HG03521 (cell line): Measurements from ENCODE around the gene FGD1.

Experiments
- ATAC-seq: cut with Tn5 transposase; IDR thresholded peaks from one replicate; pipeline ENCODE4 v1.9.1; 2021; ENCODE audit warnings: mild to moderate bottlenecking, moderate library complexity; ENCODE audit not compliant: unreplicated experiment

Gene FGD1

DNA sequence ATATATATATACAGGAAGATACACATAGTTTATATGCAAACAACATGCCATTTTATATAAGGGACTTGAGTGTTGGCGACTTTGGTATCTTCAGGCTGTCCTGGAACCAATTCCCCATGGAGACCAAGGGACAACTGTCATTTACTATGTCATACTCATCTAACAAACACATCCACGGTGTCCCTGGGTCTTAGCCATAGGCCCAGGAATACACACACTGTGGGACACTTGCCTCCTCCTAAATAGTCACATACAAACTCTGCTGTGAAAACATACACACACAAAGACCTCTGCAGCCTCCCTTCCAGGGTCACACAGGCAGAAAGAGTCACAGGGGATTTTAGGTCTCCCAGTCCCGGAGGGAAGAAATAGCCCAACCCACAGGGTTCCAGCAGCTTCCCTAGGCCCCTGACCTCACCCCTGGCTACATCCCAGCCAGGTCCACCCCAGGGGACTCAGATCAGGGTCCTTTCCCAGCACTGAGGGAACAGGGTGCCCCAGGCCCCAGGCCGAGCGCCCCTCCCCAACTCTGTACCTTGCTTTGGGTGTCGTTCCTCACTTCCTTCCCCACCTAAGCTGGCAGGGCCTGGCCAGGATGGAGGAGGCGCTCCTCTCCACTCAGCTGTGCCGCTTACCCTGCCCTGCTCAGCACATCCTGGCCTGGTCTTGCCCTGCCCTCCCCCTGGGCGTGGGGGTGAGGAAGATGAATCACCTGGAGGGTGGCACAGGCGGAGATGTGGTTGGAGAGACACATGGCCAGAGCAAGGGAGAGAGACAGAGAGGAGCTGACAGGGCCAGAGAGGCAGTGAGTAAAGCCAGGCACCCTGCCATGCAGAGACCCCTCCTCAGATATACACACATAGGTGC lies 21.8 kb downstream of the FGD1 start:
- no peak for ATAC-seq

DNA sequence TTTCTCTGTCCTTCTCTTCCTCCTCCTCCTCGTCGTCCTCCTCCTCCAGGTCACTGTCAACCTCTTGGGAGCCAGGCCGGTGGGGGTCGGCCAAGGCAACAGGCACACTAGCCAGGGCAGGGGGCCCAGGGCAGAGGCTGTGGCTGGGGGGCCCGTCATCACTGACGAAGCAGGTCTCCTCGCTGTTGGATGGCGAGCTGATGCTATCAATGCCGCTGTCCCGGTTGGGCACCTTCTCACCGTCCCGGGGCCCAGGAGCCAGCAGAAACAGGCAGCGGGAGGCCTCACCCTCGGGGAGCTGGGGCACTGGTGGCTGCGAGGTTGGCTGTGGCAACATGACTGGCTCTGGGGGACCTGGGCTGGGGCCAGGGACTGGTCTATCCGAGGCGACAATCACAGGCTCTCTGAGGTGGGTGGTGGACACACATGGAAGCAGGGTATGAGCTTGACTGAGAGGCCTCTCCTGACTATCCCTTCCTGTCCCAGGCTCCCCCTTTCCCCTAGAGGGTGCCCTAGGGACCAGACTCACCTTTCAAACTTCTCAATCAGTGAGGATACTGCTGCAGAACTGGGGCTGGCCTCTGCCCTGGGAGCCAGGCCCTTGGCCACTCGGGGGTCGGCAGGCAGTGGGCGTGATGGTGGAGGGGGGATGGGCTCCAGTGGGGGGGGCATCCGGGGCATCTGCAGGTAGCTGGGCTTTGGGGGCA lies 25.8 kb downstream of the FGD1 start:
- no peak for ATAC-seq

DNA sequence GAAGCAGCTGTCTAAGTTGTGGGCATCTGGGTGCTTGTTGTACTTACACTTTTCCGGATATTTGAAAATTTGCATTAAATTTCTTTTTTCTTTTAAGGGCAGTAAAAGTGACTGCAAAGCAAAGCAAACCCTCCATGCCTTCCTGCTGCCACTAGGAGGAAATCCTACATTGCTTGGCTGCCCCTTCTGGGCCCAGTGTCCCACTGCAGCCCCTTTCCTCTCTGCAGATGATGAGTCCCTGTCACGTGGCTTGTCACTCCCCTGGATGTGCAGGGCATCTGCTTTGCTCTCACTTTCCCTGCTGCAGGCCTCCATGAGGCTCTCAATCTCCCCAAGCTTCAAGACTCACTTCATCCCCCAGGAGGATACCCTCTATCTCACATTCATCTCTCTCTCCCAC lies 43.1 kb downstream of the FGD1 start:
- ATAC-seq = no peak

DNA sequence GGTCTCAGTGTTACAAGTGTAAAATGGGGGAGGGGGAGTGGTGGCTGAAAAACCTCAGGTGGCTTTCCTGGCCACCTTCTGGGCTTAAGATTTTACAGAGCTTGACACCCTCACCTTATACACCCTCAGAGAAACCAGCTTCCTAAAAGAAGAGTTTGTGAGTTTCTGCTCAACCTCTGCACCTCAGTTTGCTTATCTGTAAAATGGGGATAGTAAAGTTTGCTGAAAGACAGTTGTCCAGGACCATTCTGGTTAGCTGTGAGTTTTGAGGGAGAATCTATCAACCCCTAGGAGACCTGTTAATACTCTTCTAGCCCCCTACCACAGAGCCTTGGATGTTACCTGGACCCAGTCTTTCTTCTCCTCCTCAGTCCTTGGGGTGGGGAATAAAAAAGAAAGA lies 46.1 kb downstream of the FGD1 start:
- ATAC-seq = no peak

DNA sequence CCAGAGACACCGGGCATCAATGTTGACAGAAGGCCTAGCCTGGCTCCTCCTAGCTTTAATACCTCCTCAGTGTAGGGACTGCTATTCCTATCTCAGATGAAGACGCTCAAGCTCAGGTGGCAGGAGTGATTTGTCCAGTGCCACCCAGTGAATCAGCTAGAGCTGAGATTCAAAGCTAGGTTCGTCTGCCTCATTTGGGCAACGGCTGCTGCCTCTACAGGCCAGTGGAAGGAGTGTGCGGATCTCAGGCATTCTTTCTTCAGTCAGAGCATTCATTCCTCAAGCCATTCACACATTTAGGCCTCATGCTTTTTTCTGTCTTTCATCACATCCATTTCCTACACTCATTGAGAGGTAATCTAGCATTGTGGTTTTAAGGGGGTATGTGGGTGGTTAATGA lies 48.6 kb downstream of the FGD1 start:
- no peak for ATAC-seq

DNA sequence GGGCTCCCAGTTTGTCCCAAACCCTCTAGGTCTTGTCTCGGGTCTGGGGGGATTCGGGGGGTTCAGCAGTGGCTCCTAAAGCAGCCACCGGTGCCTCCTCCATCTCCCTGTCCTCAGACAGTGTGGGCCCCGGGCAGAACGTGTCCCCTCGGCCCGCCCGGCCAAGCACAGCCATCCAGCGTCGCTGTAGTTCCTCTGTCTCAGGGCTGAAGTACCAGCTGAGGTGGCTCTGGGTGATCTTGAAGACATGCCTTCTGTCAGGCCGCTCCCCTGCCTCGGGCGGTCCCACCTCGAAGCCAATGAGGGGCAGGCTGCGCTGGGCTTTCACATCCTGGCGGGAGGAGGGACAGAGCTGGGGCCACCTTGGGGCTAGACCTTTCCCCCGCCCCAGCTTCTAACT lies 50.0 kb downstream of the FGD1 start:
- no peak for ATAC-seq

DNA sequence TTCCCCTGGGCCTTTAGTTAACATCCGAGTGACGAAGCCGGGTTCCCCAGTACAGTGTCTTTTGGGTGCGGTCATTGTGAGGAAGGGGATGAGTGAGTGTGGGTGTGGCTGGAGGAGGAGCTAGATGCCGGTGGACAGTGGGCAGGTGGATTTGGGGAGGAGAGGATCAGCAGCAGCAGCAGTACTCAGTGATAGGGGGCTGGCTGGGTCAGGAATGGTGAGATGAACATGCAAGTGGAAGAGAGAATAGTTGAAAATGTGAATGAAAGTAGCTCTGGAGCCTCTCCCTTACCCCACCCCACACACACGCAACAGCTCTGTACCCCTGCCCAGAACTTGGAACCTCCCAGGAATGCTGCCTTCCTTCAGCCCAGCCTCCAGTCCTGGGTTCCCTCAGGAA lies 51.3 kb downstream of the FGD1 start:
- no peak for ATAC-seq

DNA sequence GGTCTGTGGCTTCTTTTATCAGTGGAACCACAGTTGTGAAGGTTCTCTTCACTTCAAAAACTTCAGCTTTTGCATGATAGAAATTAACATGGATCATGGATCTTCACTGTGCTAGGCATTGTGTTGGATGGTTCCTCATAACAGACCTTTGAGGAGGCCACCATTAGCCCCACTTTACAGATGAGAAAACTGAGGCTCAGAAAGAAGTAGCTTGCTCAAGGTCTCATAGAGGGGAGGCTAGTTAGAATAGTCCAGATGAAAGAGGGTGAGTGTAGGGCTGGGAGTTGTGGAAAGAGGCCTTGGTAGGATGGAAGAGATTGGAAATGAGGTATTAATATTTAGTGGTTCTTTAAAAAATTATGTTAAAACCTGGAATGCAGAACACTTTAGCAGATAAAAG lies 53.2 kb downstream of the FGD1 start:
- no peak for ATAC-seq

DNA sequence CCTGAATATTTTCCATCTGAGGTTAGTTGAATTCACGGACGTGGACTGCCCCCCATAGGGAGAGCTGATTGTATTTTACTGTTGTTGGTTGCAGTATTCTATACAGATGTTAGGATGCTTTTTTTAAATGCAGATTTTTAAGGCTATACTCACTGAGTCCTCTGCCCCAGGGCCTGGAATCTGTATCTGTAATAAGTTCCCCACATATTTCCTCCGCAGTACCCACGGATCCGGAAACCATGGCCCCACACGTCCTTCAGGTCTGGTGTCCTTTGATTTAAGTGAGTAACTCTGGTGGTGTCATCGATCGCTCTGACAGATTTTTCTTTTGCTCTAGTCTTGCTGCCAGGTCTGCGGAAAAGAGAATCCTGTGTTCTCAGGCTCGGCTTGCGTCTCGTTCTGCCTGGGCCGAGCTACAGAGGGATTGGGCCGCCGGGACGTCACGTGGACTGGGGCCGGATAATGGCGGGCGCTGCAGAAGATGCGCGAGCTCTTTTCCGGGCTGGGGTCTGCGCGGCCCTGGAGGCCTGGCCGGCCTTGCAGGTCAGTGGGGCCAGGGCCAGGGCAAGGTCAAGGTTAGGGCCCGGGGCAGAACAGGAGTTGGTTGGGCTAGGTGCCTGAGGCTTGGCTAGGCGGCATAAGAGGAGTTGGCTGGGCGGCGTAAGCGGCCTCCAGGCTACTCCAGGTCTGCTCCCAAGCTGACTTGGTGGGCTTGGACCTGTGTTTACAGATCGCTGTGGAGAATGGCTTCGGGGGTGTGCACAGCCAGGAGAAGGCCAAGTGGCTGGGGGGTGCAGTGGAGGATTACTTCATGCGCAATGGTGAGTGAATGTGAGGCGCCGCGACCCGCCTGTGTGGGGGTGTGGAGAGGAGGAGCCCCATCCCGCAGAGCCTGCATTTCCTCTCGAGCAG lies 55.8 kb downstream of the FGD1 start, which contains the start of gene TSR2:
Gene TSR2, plus strand, starts transcription at position 445 of the 912 bp plus-strand sequence. Its CDS starts 18 bp downstream, at position 463.
- ATAC-seq = peak; percentile 96

DNA sequence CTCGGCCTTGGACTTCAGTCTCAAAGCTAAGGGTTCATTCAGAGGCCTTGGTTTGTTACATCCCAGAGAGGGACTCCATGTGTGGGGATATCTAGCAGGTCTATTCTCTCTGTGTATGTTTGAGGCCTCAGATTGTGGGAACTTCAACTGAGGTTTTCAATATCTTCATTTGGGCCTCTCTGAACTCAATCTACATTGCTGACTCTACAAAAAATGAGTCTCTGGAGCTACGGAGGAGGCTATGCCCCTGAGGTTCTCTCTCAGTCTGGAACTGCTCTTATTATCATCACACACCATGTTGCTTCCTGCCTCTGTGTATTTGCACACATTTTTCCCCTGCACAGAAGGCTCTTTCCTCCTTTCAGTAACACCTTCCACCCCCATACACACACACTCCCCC lies 60.9 kb downstream of the FGD1 start:
- no peak for ATAC-seq

DNA sequence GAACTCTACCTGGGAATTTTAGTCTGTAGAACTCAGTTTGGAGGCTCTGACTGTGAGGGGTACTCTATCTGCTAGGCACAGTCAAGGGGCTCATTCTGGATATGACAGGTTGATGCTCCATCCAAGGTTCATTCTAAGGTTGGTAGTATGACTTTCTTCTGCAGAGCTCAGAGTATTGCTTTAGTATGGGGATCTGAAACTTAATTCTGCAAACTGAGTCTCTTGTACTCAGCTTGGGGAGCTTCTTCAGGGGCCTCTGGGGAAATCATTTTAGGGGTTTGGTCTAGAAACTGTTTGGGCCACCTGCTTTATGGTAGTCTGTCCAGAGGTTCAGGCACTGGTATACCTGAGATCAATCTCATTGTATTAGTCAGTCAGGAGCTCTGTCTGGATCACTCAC lies 65.5 kb downstream of the FGD1 start:
- no peak for ATAC-seq

DNA sequence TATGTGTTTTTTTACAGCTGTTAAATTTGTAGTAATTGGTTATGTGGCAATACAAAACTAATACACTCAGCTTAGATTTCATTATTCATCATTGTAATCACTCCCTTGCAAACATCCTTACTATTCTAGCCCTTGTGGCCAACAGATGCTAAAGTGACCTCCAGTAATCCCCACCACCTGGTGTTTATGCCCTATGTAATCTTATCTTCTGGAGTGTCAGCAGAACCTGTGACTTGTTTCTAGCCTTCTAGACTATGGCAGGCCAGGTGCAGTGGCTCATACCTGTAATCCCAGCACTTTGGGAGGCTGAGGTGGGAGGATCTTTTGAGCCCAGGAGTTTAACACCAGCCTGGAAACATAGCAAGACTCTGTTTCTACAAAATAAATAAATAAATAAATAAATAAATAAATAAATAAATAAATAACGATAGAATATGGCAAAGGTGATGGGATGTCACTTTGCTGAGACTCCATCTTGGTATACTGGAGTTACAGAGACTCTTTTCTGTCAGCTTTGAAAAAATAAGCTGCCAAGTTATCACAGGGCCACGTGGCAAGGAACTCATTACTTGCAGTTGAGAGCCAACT lies 68.1 kb downstream of the FGD1 start:
- ATAC-seq = no peak

DNA sequence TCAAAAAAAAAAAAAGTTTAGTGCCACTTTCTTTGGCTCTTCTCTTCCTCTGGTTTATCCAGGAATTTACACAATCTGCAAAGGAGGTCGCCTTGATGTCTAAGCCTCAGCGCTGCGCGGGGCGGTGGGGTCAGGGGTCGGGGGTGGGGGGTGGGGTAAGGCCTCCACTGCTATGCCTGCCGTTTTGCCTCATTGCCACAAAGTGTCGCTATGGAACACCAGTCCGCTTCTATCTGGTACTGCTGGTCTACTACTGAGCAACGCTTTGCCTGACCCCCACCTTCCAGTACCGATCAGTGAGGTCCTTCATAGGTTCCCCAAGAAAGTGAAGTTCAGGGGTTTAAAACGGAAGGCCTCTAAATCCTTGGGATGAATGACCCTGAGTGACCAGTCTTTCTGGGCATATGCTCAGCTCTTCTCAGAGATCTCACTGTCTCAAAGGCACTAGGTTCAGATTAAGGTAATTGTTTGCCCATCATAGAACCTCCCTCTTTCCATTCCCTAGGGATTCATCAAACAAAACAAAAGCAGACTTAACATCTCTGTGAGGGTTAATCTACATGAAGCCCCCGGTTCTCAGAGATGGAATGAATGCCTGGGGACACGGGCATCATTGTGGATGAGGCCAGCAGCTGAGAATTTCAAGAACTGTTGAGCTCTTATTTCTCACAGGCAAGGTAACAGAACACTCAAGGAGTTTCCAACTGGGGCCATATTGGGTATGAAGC lies 72.7 kb downstream of the FGD1 start:
- ATAC-seq = no peak

DNA sequence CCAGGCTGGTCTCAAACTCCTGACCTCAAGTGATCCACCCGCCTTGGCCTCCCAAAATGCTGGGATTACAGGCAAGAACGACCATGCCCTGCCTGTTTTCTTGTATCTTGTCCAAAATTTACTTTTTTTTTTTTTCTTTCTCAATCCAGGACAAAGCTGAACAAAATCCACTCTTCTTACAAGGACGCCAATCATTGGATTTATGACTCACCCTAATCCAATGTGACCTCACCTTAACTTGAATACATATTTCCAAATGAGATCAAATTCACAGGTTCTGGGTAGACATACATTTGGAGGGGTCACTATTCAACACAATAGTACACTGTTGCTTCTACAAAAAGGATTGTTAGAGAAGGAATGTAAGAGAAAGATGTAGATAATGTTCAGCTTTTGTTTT lies 73.9 kb downstream of the FGD1 start:
- ATAC-seq = no peak

DNA sequence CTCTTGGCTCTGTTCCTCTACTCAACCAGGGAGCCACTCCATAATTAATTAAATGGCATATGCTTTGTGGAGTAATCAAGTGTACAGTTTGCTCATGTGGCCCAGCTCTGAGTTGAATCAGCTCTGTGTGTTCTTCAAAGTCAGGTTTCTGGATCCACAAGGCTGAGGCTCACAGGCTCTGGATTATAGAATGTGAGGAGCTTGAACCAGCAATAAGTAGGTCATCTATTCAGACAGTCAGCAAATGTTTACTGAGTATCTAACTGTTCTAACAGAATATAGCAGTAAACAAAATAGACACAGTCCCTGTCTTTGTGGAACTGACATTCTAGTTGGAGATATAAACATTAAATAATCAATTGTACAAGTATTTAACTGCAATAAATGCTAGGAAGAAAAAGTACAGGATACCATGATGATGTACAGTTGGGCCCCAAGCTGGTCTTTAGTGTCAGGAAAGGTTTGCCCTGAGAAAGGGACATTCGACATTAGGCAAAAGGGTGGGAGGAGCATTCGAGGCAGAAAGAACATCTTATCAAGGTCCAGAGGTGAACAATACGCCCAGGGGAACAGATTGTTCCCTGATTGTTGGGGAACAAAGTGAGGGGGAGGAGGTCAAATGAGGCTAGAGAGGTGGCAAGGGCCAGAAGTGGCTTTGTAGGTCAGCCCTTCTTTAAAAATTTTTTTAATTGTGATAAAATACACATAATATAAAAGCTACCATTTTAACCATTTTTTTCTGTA lies 76.3 kb downstream of the FGD1 start:
- ATAC-seq = no peak

DNA sequence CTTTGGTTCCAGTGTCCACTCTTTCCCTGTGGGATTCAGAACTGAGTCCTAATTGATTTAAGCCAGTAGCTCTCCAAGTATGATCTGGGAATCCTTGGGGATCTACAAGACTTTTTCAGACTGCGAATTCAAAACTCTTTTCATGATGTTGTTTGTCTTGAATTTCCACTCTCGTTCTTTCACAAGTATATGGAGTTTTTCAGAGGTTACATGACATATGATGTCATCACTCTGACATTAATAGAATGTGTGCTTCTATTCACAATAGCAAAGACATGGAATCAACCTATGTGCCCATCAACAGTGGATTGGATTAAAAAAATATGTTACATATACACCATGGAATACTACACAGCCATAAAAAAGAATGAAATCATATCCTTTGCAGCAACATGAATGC lies 79.1 kb downstream of the FGD1 start:
- no peak for ATAC-seq

DNA sequence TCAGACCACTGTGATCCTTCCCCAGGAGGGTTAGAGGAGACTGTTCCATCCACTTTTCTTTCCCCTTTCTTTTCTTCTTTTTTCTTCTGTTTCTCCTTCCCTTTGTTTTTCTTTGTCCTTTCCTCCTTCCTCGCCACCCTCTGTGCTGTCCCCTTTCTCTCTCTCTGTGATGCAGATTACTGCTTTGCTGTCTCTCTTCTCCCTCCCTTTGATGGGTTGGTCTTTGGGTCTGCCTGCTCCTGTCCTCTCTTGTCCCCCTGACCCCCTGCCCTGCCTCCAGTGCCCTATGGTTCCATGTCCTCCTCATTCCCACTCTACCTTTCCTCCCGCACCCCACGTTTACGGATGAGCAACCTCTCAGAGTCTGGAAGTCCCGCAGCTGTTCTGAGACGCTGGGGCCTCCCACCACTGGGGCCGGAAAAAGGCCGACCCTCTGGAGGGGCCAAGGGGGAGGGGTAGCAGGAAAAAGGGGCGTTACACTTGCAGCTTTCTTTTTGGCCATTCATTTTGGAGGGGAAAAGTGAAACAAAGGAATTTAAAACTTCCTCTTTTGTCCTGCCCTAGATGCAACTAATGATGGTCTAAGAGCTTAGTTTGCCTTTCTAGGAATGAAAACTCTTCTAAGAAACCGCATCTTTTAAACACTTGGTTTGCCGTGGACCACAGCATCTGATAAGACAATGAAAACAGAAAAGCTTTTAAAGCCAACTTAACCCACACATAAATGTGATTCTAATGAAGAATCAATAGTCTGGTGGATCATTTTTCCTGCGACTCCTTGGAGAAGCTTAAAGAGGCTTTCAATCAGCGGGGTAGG lies 80.3 kb downstream of the FGD1 start:
- no peak for ATAC-seq

DNA sequence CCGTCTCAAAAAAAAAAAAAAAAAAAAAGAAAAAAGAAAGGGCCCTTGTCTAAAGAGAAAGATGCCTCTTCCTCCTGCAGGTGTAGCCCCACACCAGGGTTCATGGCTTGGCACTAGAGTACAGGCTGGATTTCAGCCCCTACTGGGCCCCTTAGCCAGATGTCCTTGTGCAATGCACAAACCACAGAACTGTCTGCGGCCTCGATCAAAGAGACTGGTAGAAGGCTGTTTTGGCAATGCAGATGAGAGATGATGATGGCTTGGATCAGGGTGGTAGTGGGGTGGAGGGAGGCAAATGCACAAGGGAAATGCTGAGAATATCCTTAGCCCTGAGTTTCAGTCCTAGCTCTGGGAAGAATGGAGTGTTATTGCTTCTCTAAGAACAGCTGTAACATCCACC lies 82.3 kb downstream of the FGD1 start:
- no peak for ATAC-seq

DNA sequence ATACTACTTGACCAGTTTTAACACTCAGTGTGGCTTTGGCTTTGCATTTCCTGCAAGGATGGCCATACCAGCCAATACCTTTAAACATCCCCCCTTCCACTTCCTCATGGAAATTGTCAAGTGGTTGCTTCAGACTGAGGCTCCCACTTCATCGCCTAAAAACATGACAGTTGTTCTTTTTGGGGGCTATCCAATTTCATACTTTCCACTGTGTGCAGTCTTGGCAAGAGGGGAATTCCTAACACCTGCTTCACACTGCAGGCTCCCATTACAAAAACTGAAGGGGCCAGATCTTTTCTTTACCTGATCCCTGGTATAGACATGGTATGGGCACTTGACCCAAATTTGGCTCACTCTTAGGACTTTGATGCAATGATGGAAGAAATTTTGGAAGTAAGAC lies 84.3 kb downstream of the FGD1 start:
- ATAC-seq = no peak
